Colonic mucosa (tissue), 4 donors: ENCODE results near the gene KDM2A. TPM values are rescaled to one million over a fixed set of nuclear protein-coding genes. Genes with fewer than 3 reads are reported as not detected.
"Not testable (repeated sequence)": the region's sequence is repeated elsewhere in the genome, so short reads cannot be mapped to it uniquely, and the experiment has no call there.

Experiments
- DNase-seq: peaks from one replicate; pipeline ENCODE4 v3.0.0-alpha.2; 2020
- H3K27ac ChIP-seq: fragments of 200-600 bp; one replicate; pipeline ENCODE4 v1.8.0; 2021
- H3K27me3 ChIP-seq: fragments of 200-600 bp; one replicate; pipeline ENCODE4 v1.8.0; 2021
- H3K36me3 ChIP-seq: fragments of 200-600 bp; one replicate; pipeline ENCODE4 v1.8.0; 2021
- H3K4me1 ChIP-seq: fragments of 200-600 bp; one replicate; pipeline ENCODE4 v1.8.0; 2021; ENCODE audit warnings: mild to moderate bottlenecking
- H3K4me3 ChIP-seq: fragments of 200-600 bp; one replicate; pipeline ENCODE4 v1.8.0; 2021
- H3K9ac ChIP-seq, 2 donors: one replicate each; pipeline ENCODE4 v1.7.0; 2013; ENCODE audit warnings: control low read depth in 2 of 2, low read depth in 2 of 2, low read length in 2 of 2
- H3K9me3 ChIP-seq: fragments of 200-600 bp; one replicate; pipeline ENCODE4 v1.8.0; 2021
- CTCF ChIP-seq: fragments of 200-600 bp; IDR thresholded peaks from one replicate; pipeline ENCODE4 v1.8.0; 2022; ENCODE audit warnings: antibody characterized with exemption, mild to moderate bottlenecking
- intact Hi-C: fragments of 100-400 bp; cut with DNase I; formaldehyde crosslinking; loops from one replicate; pipeline ENCODE4 v1.14.1; 2022
- total RNA-seq, 2 donors: library from RNA; stranded (reverse); fragmentation: NEBNext Ultra II Directional in 1 of 2; extraction: Animal tissue kit (Norgen Biotek cat#: 25700) in 1 of 2; gene quantifications; one replicate each; pipeline ENCODE4 v1.2.1, GENCODE V29; 2021
- donor health status: healthy.
- donor health status: DM: no; HTN: no; CAD: no.
- donor health status: DM: no; HTN: no; CAD: no.

The KDM2A gene
- total RNA-seq, 2 donors from 2014 or later = 63.3 to 80.6 TPM

- no peak for TF ChIP-seq CTCF
- H3K36me3 ChIP-seq = peaks cover 13% of the 10 kb centered on the region
- intact Hi-C loops = no loop called here
- H3K9me3 ChIP-seq = no peaks in the 10 kb centered on the region
- H3K4me1 ChIP-seq = no peaks in the 10 kb centered on the region
- H3K27ac ChIP-seq = no peak overlapping the region
- no peak overlapping the region for H3K9ac ChIP-seq
- DNase-seq = no peak
- no peaks in the 10 kb centered on the region for H3K27me3 ChIP-seq
- H3K4me3 ChIP-seq = no peak overlapping the region
Observed at GRCh38 chr11:67233584-67234190, 114.6 kb downstream of the KDM2A start.

GRCh38 chr11:67234571-67234970, 115.5 kb downstream of the KDM2A start:
- H3K9ac ChIP-seq, intact Hi-C loops, H3K27ac ChIP-seq, H3K27me3 ChIP-seq, DNase-seq, H3K4me1 ChIP-seq, H3K4me3 ChIP-seq, H3K9me3 ChIP-seq, H3K36me3 ChIP-seq: not testable (repeated sequence)

DNA sequence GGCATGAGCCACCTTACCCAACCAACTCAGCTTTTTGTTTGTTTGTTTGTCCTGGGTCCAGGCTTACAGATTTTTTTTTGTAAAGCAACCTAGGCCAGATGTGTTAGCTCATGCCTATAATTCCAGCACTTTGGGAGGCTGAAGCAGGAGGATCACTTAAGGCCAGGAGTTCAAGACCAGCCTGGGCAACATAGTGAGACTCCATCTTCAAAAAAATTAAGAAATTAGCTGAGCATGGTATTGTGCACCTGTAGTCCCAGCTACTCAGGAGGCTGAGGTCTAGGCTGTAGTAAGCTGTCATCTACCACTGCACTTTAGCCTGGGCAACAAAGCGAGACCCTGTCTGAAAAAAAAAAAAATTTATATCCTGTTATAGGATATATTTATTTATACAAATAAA, 118.5 kb downstream of the KDM2A start:
- Histone ChIP-seq H3K27me3 (no peaks in the 10 kb centered on the region), H3K4me3 (no peak overlapping the region), H3K9me3 (no peaks in the 10 kb centered on the region), H3K9ac (no peak overlapping the region), H3K27ac (no peak overlapping the region), H3K36me3 (no peaks in the 10 kb centered on the region), H3K4me1 (peaks cover 3% of the 10 kb centered on the region)
- no peak for DNase-seq
- TF ChIP-seq CTCF = no peak
- intact Hi-C loops = no loop called here

DNA sequence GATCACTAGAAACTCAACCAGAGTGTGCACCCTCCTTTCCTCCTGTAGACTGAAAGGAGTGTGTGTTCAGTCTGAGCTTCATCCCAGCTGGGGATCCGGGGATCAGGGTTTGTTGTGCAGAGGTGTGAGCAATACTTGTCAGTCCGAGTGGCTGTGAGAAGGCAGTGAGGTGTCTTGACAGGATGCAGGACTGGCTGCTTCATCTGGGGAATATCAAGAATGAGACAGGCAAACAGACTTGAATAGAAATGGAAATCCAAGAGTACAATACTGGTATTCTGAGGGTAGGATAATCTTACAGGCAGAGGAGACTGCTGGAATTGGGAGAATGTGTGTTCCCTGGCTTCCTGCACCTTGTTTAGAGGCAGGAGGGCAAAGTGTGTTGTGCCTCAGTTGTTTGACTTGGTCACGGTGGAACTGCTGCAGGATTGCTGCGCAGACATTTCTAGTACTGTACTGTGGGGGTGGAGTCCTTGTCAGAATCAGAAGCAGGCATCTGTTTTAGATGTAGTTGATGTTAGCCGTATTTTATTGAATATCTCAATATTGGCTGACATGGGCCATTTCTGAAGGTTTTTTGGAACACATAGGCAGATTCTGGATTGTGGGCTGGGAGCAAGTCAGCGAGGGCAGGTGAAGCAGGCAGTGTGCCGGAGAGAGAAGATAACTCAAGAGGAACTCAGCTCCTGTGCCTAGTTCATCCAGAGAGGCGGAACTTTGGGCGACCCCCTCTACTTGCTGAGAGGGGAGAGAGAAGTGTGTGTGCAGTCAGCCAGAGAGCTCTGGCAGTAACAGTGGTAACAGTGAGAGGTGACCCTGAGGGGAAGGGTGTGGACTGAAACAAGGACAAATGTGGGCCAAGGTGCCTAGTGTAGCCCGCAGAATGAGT, 120.1 kb downstream of the KDM2A start:
- peak overlapping the region; percentile 94 for H3K27ac ChIP-seq
- DNase-seq = no peak
- peak overlapping the region; percentile 50 for H3K4me3 ChIP-seq
- H3K4me1 ChIP-seq = peaks cover 3% of the 10 kb centered on the region
- no peaks in the 10 kb centered on the region for H3K36me3 ChIP-seq
- no peak for TF ChIP-seq CTCF
- peak overlapping the region; percentile 68 to 99 for H3K9ac ChIP-seq
- H3K27me3 ChIP-seq = no peaks in the 10 kb centered on the region
- no peaks in the 10 kb centered on the region for H3K9me3 ChIP-seq
- intact Hi-C loops = no loop called here

DNA sequence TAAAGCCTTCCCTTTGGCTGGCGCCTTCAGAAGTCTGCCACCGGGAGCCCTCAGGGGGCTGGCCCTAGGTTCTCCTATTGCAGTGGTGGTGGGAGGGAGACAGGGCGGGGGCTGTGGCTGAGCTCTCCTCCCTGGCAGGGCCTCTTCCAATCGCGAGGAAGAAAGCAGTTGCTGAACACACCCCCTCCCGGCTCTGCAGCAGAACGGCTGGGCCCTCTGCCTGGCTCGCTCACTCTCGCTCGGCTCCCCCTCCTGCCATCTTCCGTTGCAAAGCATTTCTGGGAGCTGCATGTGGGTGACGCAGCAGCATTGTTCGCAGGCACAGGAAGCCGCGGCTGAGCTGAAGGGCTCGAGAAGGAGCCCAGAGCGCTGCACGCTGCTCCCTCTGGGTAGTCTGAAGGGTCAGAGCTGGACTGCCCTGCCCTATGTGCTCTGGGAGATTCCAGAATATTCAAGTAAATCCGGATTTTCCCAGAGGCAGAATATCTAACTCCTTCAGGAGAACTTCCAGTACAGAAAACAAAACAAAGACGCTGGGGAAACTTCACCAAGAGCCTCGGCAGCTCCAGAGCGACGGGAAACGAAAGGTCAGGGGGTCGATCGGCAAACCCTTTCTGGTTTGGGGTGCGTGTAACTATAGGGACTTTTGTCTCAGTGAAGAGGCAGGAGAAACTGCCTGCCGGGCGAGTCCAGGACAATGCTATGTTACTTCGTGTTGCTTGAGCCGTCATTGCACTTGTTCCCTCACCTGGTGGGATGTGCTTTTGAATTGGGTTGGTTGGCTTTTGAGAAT, 120.9 kb downstream of the KDM2A start:
- no peak for TF ChIP-seq CTCF
- Histone ChIP-seq H3K27ac (peak overlapping the region; percentile 94), H3K27me3 (no peaks in the 10 kb centered on the region), H3K36me3 (no peaks in the 10 kb centered on the region), H3K4me3 (peak overlapping the region; percentile 50), H3K9me3 (no peaks in the 10 kb centered on the region), H3K9ac (peak overlapping the region; percentile 80 to 99), H3K4me1 (peaks cover 3% of the 10 kb centered on the region)
- intact Hi-C loops = no loop called here
- DNase-seq = peak; percentile 98
